22Rv1 (cell line): Measurements from ENCODE around the gene GNA15.

Experiments used
- ZFX ChIP-seq: fragments of 450-650 bp; IDR thresholded peaks from 2 replicates; pipeline ENCODE4 v1.6.1; 2017; ENCODE audit warnings: antibody characterized with exemption, borderline replicate concordance
- TF ChIP-seq, protein P1 (sequence below): fragments of 450-650 bp; IDR thresholded peaks from 2 replicates; pipeline ENCODE4 v1.5.1; 2017; ENCODE audit warnings: mild to moderate bottlenecking

DNA sequence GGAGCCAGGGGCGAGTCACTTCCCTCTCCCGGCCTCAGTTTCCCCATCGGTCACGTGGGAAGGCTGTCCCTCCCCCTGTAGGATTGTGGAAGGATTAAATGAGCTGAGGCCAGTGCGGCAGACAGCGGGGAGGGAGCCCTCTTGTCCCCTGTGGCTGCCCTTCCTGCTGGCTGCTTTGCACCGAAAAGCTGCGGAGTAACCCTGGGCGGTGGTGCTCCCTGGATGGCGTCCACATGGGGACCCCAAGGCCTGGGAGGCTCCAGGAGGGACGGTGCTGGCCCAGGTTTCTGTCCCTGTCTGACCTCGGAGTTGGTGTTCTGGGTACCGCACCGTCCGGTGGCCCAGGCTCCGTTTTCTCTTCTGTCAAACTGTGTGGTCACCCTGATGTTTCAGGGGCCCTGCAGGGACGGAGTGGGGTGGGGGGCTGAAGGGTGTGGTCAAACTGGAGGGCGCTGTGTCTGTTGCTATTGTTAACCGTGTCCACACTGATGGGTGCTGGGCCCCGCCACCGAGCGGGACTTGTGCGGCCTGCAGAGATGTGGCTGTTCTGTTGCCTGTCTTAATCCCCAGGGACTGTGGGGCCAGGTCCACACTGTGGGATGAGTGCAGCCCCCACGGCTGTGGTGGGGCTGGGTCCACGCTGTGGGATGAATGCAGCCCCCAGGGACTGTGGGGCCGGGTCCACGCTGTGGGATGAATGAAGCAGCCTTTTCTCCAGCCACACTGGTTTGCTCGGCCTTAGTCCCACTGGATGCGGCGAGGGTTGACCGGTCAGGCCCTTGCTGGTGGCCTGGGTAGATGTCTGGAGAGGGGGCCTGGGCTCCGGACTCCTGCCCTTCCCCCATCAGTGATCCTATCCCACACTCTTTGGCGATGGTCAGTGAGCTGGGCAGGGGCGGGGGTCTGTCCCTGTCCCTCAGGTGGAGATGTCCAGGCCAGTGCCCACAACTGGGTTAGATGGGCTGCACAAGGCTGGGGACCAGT is 34.8 kb upstream of the GNA15 start:
- TF ChIP-seq, protein P1, sequence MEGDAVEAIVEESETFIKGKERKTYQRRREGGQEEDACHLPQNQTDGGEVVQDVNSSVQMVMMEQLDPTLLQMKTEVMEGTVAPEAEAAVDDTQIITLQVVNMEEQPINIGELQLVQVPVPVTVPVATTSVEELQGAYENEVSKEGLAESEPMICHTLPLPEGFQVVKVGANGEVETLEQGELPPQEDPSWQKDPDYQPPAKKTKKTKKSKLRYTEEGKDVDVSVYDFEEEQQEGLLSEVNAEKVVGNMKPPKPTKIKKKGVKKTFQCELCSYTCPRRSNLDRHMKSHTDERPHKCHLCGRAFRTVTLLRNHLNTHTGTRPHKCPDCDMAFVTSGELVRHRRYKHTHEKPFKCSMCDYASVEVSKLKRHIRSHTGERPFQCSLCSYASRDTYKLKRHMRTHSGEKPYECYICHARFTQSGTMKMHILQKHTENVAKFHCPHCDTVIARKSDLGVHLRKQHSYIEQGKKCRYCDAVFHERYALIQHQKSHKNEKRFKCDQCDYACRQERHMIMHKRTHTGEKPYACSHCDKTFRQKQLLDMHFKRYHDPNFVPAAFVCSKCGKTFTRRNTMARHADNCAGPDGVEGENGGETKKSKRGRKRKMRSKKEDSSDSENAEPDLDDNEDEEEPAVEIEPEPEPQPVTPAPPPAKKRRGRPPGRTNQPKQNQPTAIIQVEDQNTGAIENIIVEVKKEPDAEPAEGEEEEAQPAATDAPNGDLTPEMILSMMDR: no peak
- no peak for TF ChIP-seq ZFX
